GM12878 (cell line): ENCODE results near the gene TRIM4. TPM values are rescaled to one million over a fixed set of nuclear protein-coding genes. Genes with fewer than 3 reads are reported as not detected.

ENCODE experiments used
- ATF7 ChIP-seq: fragments of 450-650 bp; IDR thresholded peaks from 2 replicates; pipeline ENCODE4 v1.6.1; 2016; ENCODE audit warnings: low read depth, mild to moderate bottlenecking
- BHLHE40 ChIP-seq, 2 experiments: fragments of 450-650 bp in 1 of 2; IDR thresholded peaks; 2 replicates each; pipeline ENCODE4 v1.6.1; 2011 to 2017; ENCODE audit warnings: low read depth in 2 of 2, borderline replicate concordance in 1 of 2, improper control_type of control experiment in 1 of 2, low read length in 1 of 2, mild to moderate bottlenecking in 1 of 2
- CHD1 ChIP-seq: IDR thresholded peaks from 2 replicates; pipeline ENCODE4 v1.6.1; 2012; ENCODE audit warnings: low read depth, low read length, improper control_type of control experiment
- EGR1 ChIP-seq, 2 experiments: IDR thresholded peaks; 1 replicate in 1 of 2; 2 replicates in 1 of 2; pipeline ENCODE4 v1.6.1; 2011 to 2012; ENCODE audit warnings: low read depth in 2 of 2, low read length in 2 of 2, borderline replicate concordance in 1 of 2, mild to moderate bottlenecking in 1 of 2, moderate library complexity in 1 of 2
- ELK1 ChIP-seq: IDR thresholded peaks from 2 replicates; pipeline ENCODE4 v1.6.1; 2012; ENCODE audit warnings: low read depth, low read length, improper control_type of control experiment
- ESRRA ChIP-seq: IDR thresholded peaks from 2 replicates; pipeline ENCODE4 v1.6.1; 2012; ENCODE audit warnings: mild to moderate bottlenecking, low read length, improper control_type of control experiment
- FOS ChIP-seq: IDR thresholded peaks from 3 replicates; pipeline ENCODE4 v1.6.1; 2011; ENCODE audit warnings: borderline replicate concordance; ENCODE audit not compliant: insufficient read length; ENCODE audit errors: extremely low read depth
- HDGF ChIP-seq: fragments of 450-650 bp; IDR thresholded peaks from 2 replicates; pipeline ENCODE4 v1.6.1; 2016; ENCODE audit warnings: antibody characterized with exemption
- KAT2A ChIP-seq: conservative IDR thresholded peaks from 2 replicates; pipeline ENCODE4 v1.6.1; 2011; ENCODE audit warnings: low read depth, low read length; ENCODE audit not compliant: control insufficient read depth
- MAX ChIP-seq: IDR thresholded peaks from 2 replicates; pipeline ENCODE4 v1.6.1; 2012; ENCODE audit warnings: low read depth, low read length, improper control_type of control experiment
- MXI1 ChIP-seq: fragments of 150-350 bp; IDR thresholded peaks from 2 replicates; pipeline ENCODE4 v1.6.1; 2011; ENCODE audit warnings: low read depth, mild to moderate bottlenecking, inconsistent platforms, low read length, improper control_type of control experiment
- NFXL1 ChIP-seq: fragments of 450-650 bp; IDR thresholded peaks from 2 replicates; pipeline ENCODE4 v1.6.1; 2017; ENCODE audit warnings: antibody characterized with exemption, mild to moderate bottlenecking, borderline replicate concordance
- NKRF ChIP-seq: fragments of 450-650 bp; conservative IDR thresholded peaks from 2 replicates; pipeline ENCODE4 v1.6.1; 2017; ENCODE audit warnings: mild to moderate bottlenecking, moderate library complexity
- NR2C1 ChIP-seq: fragments of 450-650 bp; IDR thresholded peaks from 2 replicates; pipeline ENCODE4 v1.6.1; 2017; ENCODE audit warnings: antibody characterized with exemption, mild to moderate bottlenecking, moderate library complexity
- PAX8 ChIP-seq: fragments of 450-650 bp; IDR thresholded peaks from 2 replicates; pipeline ENCODE4 v1.6.1; 2017; ENCODE audit warnings: mild to moderate bottlenecking, moderate library complexity
- PRDM15 ChIP-seq: fragments of 450-650 bp; formaldehyde crosslinking; IDR thresholded peaks from 2 replicates; pipeline ENCODE4 v1.4.0; 2020; ENCODE audit warnings: mild to moderate bottlenecking, moderate library complexity
- RAD51 ChIP-seq: fragments of 450-650 bp; IDR thresholded peaks from 2 replicates; pipeline ENCODE4 v1.6.1; 2016; ENCODE audit warnings: moderate library complexity, mild to moderate bottlenecking, inconsistent platforms
- RELB ChIP-seq: fragments of 450-650 bp; IDR thresholded peaks from 2 replicates; pipeline ENCODE4 v1.6.1; 2017; ENCODE audit warnings: low read depth, mild to moderate bottlenecking, moderate library complexity
- RUNX3 ChIP-seq: IDR thresholded peaks from 2 replicates; pipeline ENCODE4 v1.6.1; 2012; ENCODE audit warnings: low read length, inconsistent platforms
- SP1 ChIP-seq: IDR thresholded peaks from one replicate; pipeline ENCODE4 v1.6.1; 2011; ENCODE audit warnings: low read depth, low read length
- ZNF274 ChIP-seq: IDR thresholded peaks from one replicate; pipeline ENCODE4 v1.8.0; 2011; ENCODE audit not compliant: insufficient read length, insufficient read depth
- polyA plus RNA-seq, 11 experiments: library from polyadenylated mRNA; depleted of rRNA in 4 of 11; unstranded in 6 of 11; stranded (reverse) in 5 of 11; fragments of >200 nt; fragmentation: Nextera tagmentation in 4 of 11; fragmentation: Illumina TruSeq in 1 of 11; extraction: Ambion mirVana in 4 of 11; extraction: Trizol in 1 of 11; gene quantifications; 1 replicate in 1 of 11; 2 replicates in 10 of 11; pipeline versions ENCODE4 v1.2.1 to v1.2.3, GENCODE V29; 2011 to 2016; ENCODE audit warnings: inconsistent platforms in 2 of 11, missing spikeins in 2 of 11, low read depth in 1 of 11
- total RNA-seq, 4 experiments: library from RNA; depleted of rRNA in 3 of 4; stranded (reverse); fragments of >200 nt in 3 of 4; fragmentation: Illumina TruSeq in 1 of 4; extraction: Trizol in 1 of 4; gene quantifications; 2 replicates each; pipeline versions ENCODE4 v1.2.1 to v1.2.3, GENCODE V29; 2013 to 2021

The TRIM4 gene
- total and polyA plus RNA-seq, 10 of the 15 experiments (the other 5 are each of a cell fraction or from before 2014, with no cell fraction given) = 4.8 to 21.8 (median 17.9) TPM

- TF ChIP-seq ELK1 = 0 out of 2 replicates have a peak, but pooled peaks have one; percentile 77
- no peak for TF ChIP-seq ATF7
- peak; percentile 66 for TF ChIP-seq MXI1
- peak in 1 of 2 experiments; percentile 31; a peak in 1 of 4 replicates for TF ChIP-seq BHLHE40 (IDR thresholded peaks at IDR 0.05; ENCODE audit: borderline replicate concordance in 1 of 2, low read depth in 2 of 2, low read length in 1 of 2)
- no peak for TF ChIP-seq KAT2A
- no peak for TF ChIP-seq RAD51
- peak; percentile 64; the same call in 1 of the 2 replicates for TF ChIP-seq RELB
- no peak for TF ChIP-seq PAX8
- peak; percentile 91 for TF ChIP-seq NR2C1
- TF ChIP-seq EGR1 (IDR thresholded peaks at IDR 0.05; ENCODE audit: borderline replicate concordance in 1 of 2, low read depth in 2 of 2, low read length in 2 of 2) = no peak
- TF ChIP-seq SP1 = no peak
- TF ChIP-seq ESRRA = 0 out of 2 replicates have a peak, but pooled peaks have one; percentile 27
- TF ChIP-seq HDGF = no peak
- TF ChIP-seq ZNF274 = no peak
- TF ChIP-seq NKRF = peak; percentile 91
- TF ChIP-seq FOS = no peak
- TF ChIP-seq MAX = peak; percentile 68; the same call in 1 of the 2 replicates
- TF ChIP-seq PRDM15 (CRISPR knock-in tag) = no peak
- TF ChIP-seq NFXL1 = no peak
- no peak for TF ChIP-seq RUNX3
- peak; percentile 32; the same call in 1 of the 2 replicates for TF ChIP-seq CHD1
These were observed at the start of gene TRIM4 (continued) for GRCh38 chr7:99918959-99919813.
